ENCODE measurements around the gene OSGEP. TPM values are rescaled to one million over a fixed set of nuclear protein-coding genes. Genes with fewer than 3 reads are reported as not detected.

OSGEP gene
- total RNA-seq (10 to 100 TPM; 17.6 to 21.9 (median 19.5) TPM), polyA plus RNA-seq (18.1 TPM)
- long read RNA-seq, donor 1, transcript OSGEP-201 (11 exons, 2,002 nt): major isoform, 22 of 28 reads
- long read RNA-seq, donor 1, partial matches to known transcripts: 1 of 28 reads
- long read RNA-seq, donor 1, other reads (novel, unspliced or antisense): 5 of 28 reads
- long read RNA-seq, donor 2, transcript OSGEP-201 (11 exons, 2,002 nt): major isoform, 10 of 14 reads
- long read RNA-seq, donor 2, partial matches to known transcripts: 0 of 14 reads
- long read RNA-seq, donor 2, other reads (novel, unspliced or antisense): 3 of 14 reads
- long read RNA-seq, donor 3, transcript OSGEP-201 (11 exons, 2,002 nt): major isoform, 66 of 79 reads
- long read RNA-seq, donor 3, partial matches to known transcripts: 0 of 79 reads
- long read RNA-seq, donor 3, other reads (novel, unspliced or antisense): 11 of 79 reads
- long read RNA-seq, donor 4, transcript OSGEP-201 (11 exons, 2,002 nt): major isoform, 11 of 13 reads
- long read RNA-seq, donor 4, partial matches to known transcripts: 1 of 13 reads
- long read RNA-seq, donor 4, other reads (novel, unspliced or antisense): 1 of 13 reads

DNA sequence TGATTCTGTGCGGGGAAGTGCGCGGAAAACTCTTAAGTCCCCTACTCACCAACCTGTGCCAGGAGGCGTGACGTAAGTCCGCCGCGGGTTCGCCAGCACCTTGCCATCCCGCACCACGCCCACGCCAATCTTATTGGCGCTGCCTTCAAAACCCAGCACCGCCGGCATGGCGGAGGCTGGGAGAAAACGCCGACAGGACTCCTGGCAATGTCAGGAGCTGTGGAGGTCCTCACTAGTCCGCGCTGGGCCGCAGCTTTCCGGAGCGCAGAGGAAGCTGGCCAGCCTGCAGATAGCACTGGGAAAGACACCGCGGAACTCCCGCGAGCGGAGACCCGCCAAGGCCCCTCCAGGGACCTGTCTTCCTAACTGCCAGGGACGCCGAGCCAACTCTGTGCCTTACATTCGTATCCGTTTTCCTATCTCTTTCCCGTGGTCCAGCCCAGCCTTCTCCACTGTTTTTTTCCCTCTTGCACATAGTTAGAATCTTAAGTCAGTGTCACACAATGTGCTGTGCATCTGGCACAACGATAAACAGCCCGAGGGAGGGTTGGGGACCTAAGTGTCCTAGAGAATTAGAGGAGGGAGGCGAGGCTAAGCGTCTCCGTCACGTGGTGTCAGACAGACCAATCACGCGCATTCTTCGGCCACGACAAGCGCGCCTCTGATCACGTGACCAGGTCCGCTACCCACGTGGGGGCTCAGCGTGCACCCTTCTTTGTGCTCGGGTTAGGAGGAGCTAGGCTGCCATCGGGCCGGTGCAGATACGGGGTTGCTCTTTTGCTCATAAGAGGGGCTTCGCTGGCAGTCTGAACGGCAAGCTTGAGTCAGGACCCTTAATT is at the start of gene OSGEP, which contains the start of gene APEX1:
Gene OSGEP, minus strand, starts transcription at position 297 of the 839 bp plus-strand sequence. Its CDS starts 129 bp downstream, at position 168.
Gene APEX1, plus strand, starts transcription at position 711 of the 839 bp plus-strand sequence. CDS start 420 bp downstream, outside the sequence.
- Histone ChIP-seq H3K4me3 (ENCODE audit: low read length) (peak within 1 kb of the TSS; percentile 61), H3K27me3 (ENCODE audit: control insufficient read depth, insufficient read depth) (no peaks in the 10 kb centered on the region), H3K27ac (ENCODE audit: low read length) (peak within 1 kb of the TSS; percentile 89), H3K9me3 (ENCODE audit: control insufficient read depth, low read length) (no peaks in the 10 kb centered on the region), H3K4me1 (ENCODE audit: control insufficient read depth, insufficient read depth, low read length) (peaks cover 3% of the 10 kb centered on the region)
- DNase-seq: peak; percentile 99
- intact Hi-C loops (cut with DNase I): loop anchor here in 1 of 4 donors (10.0 kb wide), 1 partner anchor 110 kb away; the partner anchor contains the start of gene PARP2
- peak; percentile 97 for ATAC-seq
- under 1% methylated on average over 56 of the region's 56 CpGs for WGBS

DNA sequence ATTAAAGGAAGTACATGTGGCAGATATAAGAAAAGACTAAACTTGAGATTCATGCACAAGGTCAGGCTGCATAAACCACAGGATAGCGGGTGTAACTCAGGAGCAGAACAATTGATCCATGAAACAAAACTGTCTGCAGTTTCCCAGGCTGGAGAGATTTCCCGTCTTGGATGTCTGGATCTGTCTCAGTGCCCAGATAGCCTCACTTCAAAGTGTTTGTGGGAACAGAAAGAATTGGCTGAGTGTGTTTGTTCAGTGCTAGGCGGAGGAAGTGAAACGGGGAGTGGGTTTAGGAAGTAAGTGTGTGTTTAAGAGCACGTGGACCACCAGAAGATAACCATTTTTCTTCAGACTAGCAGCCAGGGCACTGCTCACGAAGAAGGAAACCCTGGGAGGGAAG is 49.3 kb upstream of the OSGEP start:
- 47% methylated on average over 6 of the region's 6 CpGs for WGBS
- H3K4me3 ChIP-seq (ENCODE audit: low read length): no peak overlapping the region
- H3K4me1 ChIP-seq (ENCODE audit: control insufficient read depth, insufficient read depth, low read length): peaks cover 1% of the 10 kb centered on the region
- ATAC-seq (no peak), DNase-seq (no peak)
- H3K9me3 ChIP-seq (ENCODE audit: control insufficient read depth, low read length): no peaks in the 10 kb centered on the region
- intact Hi-C loops (cut with DNase I): no loop called here
- no peak overlapping the region for H3K27ac ChIP-seq (ENCODE audit: low read length)
- H3K27me3 ChIP-seq (ENCODE audit: control insufficient read depth, insufficient read depth): no peaks in the 10 kb centered on the region

DNA sequence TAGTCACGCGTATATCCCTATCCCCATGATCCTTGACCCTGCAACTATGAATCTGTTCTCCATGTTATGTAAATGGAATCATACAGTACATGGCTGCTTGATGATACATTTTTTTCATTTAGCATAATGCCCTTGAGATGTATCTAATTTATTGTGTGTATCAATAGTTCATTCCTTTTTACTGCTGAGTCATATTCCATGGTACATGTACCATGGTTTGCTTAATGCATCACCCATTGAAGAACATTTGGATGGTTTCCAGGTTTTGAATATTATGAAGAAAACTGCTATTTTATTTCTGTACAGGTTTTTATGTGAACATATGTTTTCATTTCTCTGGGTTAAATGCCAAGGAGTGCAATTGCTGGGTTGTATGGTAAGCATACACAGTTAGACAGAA is 46.7 kb upstream of the OSGEP start:
- no peaks in the 10 kb centered on the region for H3K9me3 ChIP-seq (ENCODE audit: control insufficient read depth, low read length)
- WGBS: 100% methylated on average over 2 of the region's 2 CpGs
- intact Hi-C loops (cut with DNase I): no loop called here
- H3K27me3 ChIP-seq (ENCODE audit: control insufficient read depth, insufficient read depth): no peaks in the 10 kb centered on the region
- DNase-seq: no peak
- H3K27ac ChIP-seq (ENCODE audit: low read length): no peak overlapping the region
- H3K4me1 ChIP-seq (ENCODE audit: control insufficient read depth, insufficient read depth, low read length): peaks cover 1% of the 10 kb centered on the region
- no peak for ATAC-seq
- H3K4me3 ChIP-seq (ENCODE audit: low read length): no peak overlapping the region

GRCh38 chr14:20499881-20500280 is 45.3 kb upstream of the OSGEP start:
- no peaks in the 10 kb centered on the region for H3K27me3 ChIP-seq (ENCODE audit: control insufficient read depth, insufficient read depth)
- peaks cover 1% of the 10 kb centered on the region for H3K4me1 ChIP-seq (ENCODE audit: control insufficient read depth, insufficient read depth, low read length)
- no peak overlapping the region for H3K27ac ChIP-seq (ENCODE audit: low read length)
- WGBS: 89% methylated on average over 5 of the region's 5 CpGs
- DNase-seq: no peak
- ATAC-seq: no peak
- intact Hi-C loops (cut with DNase I): no loop called here
- no peak overlapping the region for H3K4me3 ChIP-seq (ENCODE audit: low read length)
- no peaks in the 10 kb centered on the region for H3K9me3 ChIP-seq (ENCODE audit: control insufficient read depth, low read length)

DNA sequence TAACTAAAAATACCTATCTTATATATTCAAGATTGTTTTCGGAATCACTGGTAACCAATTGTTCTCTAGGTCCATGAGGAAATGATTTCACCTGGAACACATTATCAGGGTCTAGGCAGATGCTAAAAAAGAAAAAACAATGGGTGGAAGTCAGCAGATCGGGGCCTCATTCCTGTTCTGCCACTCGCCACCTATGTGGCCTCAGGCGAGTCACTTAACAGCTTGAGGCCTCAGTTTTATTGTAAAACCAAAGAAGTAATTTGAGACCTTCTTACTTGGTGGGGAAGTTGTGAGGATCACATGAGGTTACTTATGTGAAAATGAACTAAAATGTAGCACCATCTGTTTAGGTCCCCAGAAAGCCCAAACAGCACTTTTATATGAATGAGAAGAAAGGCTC is 44.5 kb upstream of the OSGEP start:
- Histone ChIP-seq H3K4me3 (ENCODE audit: low read length) (no peak overlapping the region), H3K4me1 (ENCODE audit: control insufficient read depth, insufficient read depth, low read length) (peaks cover 1% of the 10 kb centered on the region), H3K27me3 (ENCODE audit: control insufficient read depth, insufficient read depth) (no peaks in the 10 kb centered on the region), H3K27ac (ENCODE audit: low read length) (no peak overlapping the region), H3K9me3 (ENCODE audit: control insufficient read depth, low read length) (no peaks in the 10 kb centered on the region)
- DNase-seq: no peak
- intact Hi-C loops (cut with DNase I): no loop called here
- no peak for ATAC-seq
- 56% methylated on average over 4 of the region's 4 CpGs for WGBS

GRCh38 chr14:20498622-20499021 is 44.0 kb upstream of the OSGEP start:
- no peaks in the 10 kb centered on the region for H3K27me3 ChIP-seq (ENCODE audit: control insufficient read depth, insufficient read depth)
- peak overlapping the region; percentile 52 for H3K27ac ChIP-seq (ENCODE audit: low read length)
- 78% methylated on average over 2 of the region's 2 CpGs for WGBS
- intact Hi-C loops (cut with DNase I): no loop called here
- ATAC-seq (no peak), DNase-seq (no peak)
- H3K4me1 ChIP-seq (ENCODE audit: control insufficient read depth, insufficient read depth, low read length): peaks cover 2% of the 10 kb centered on the region
- H3K4me3 ChIP-seq (ENCODE audit: low read length): no peak overlapping the region
- H3K9me3 ChIP-seq (ENCODE audit: control insufficient read depth, low read length): no peaks in the 10 kb centered on the region

GRCh38 chr14:20494935-20495766 is 40.5 kb upstream of the OSGEP start:
- DNase-seq: no peak
- ATAC-seq: no peak
- intact Hi-C loops (cut with DNase I): no loop called here
- Histone ChIP-seq H3K4me3 (ENCODE audit: low read length) (no peak overlapping the region), H3K4me1 (ENCODE audit: control insufficient read depth, insufficient read depth, low read length) (peaks cover 3% of the 10 kb centered on the region), H3K27me3 (ENCODE audit: control insufficient read depth, insufficient read depth) (no peaks in the 10 kb centered on the region), H3K9me3 (ENCODE audit: control insufficient read depth, low read length) (no peaks in the 10 kb centered on the region), H3K27ac (ENCODE audit: low read length) (no peak overlapping the region)
- 79% methylated on average over 8 of the region's 8 CpGs for WGBS

DNA sequence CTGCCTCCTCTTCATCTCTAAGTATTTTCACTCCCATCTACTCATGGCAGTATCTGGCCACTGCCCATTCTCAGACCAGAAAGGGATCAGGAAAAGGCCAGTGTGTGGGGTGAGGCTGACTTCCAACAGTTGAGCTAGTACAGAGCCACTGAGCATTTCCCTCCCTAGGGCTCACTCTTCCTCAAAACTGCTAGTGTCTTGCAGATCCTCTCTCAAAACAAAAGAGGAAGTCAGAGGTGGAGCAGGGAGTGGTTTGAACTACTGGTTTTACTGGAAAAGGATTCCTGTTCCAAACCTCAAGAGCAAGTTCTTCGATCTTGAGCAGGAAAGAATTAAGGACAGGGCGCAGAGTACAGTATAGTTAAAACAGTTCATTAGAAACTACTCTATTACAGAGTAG is 39.0 kb upstream of the OSGEP start:
- Histone ChIP-seq H3K4me3 (ENCODE audit: low read length) (no peak overlapping the region), H3K27ac (ENCODE audit: low read length) (no peak overlapping the region), H3K27me3 (ENCODE audit: control insufficient read depth, insufficient read depth) (no peaks in the 10 kb centered on the region), H3K4me1 (ENCODE audit: control insufficient read depth, insufficient read depth, low read length) (peaks cover 2% of the 10 kb centered on the region), H3K9me3 (ENCODE audit: control insufficient read depth, low read length) (no peaks in the 10 kb centered on the region)
- ATAC-seq (peak; percentile 19 to 55), DNase-seq (no peak)
- WGBS: 66% methylated on average over 2 of the region's 2 CpGs
- intact Hi-C loops (cut with DNase I): no loop called here

DNA sequence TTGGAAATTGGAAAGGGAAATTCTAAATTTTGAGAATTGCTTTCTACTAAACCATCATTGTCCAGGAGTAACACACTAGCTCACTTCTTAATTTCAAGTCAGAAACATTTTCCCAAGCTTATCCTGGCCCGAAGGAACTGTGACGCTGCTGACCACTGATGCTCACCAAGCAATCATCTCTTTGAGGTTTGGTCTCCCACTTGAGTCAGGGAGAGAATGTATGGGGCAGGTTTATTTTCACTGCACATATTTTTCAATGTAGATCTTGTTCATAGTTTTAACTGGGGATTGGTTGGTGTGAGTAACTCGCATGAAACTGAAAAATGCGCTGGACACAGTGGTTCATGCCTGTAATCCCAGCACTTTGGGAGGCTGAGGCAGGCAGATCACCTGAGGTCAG is 37.9 kb upstream of the OSGEP start:
- Histone ChIP-seq H3K27ac (ENCODE audit: low read length) (no peak overlapping the region), H3K4me1 (ENCODE audit: control insufficient read depth, insufficient read depth, low read length) (peaks cover 2% of the 10 kb centered on the region), H3K27me3 (ENCODE audit: control insufficient read depth, insufficient read depth) (no peaks in the 10 kb centered on the region), H3K4me3 (ENCODE audit: low read length) (no peak overlapping the region), H3K9me3 (ENCODE audit: control insufficient read depth, low read length) (no peaks in the 10 kb centered on the region)
- ATAC-seq: no peak
- intact Hi-C loops (cut with DNase I): no loop called here
- WGBS: 97% methylated on average over 4 of the region's 4 CpGs
- DNase-seq: no peak

GRCh38 chr14:20490563-20490962 is 36.0 kb upstream of the OSGEP start:
- intact Hi-C loops (cut with DNase I): no loop called here
- no peak overlapping the region for H3K4me3 ChIP-seq (ENCODE audit: low read length)
- peaks cover 2% of the 10 kb centered on the region for H3K4me1 ChIP-seq (ENCODE audit: control insufficient read depth, insufficient read depth, low read length)
- no peaks in the 10 kb centered on the region for H3K27me3 ChIP-seq (ENCODE audit: control insufficient read depth, insufficient read depth)
- ATAC-seq (no peak), DNase-seq (no peak)
- no peaks in the 10 kb centered on the region for H3K9me3 ChIP-seq (ENCODE audit: control insufficient read depth, low read length)
- no peak overlapping the region for H3K27ac ChIP-seq (ENCODE audit: low read length)
- 28% methylated on average over 6 of the region's 6 CpGs for WGBS

All from right cardiac atrium (tissue), 5 donors.